ENCODE measurements around the gene APOA5. TPM values are rescaled to one million over a fixed set of nuclear protein-coding genes. Genes with fewer than 3 reads are reported as not detected.

APOA5 gene
- total and polyA plus RNA-seq, 9 of the 15 experiments (the other 6 are each of a cell fraction or from before 2014, with no cell fraction given) = not detected

GRCh38 chr11:116777056-116777455 is 14.6 kb downstream of the APOA5 start (continued):
- TF ChIP-seq TAF7 (tag; IDR thresholded peaks at IDR 0.05) (no peak), TBP (optimal IDR thresholded peaks at IDR 0.05; ENCODE audit: low read depth, low read length) (peak; percentile 63), RUNX1 (IDR thresholded peaks at IDR 0.05; ENCODE audit: low read depth) (no peak), GTF2F1 (IDR thresholded peaks at IDR 0.05; ENCODE audit: low read depth, low read length) (no peak), COPS2 (conservative IDR thresholded peaks at IDR 0.05) (no peak), SRSF7 (optimal IDR thresholded peaks at IDR 0.05; ENCODE audit: low read depth, low read length) (no peak), CEBPB (tag; IDR thresholded peaks at IDR 0.05) (peak; percentile 84)

GRCh38 chr11:116776522-116776984 is 15.1 kb downstream of the APOA5 start:
- Histone ChIP-seq H3K4me1 (replicated peaks in 1 of 2; ENCODE audit: control insufficient read depth in 2 of 2, insufficient read depth in 2 of 2, low read length in 2 of 2) (peaks cover 12 to 37% of the 10 kb centered on the region in 2 experiments; a peak in 4 of 5 replicates), H3K4me3 (no peak overlapping the region), H3K27ac (ENCODE audit: extremely low read depth, low read depth, low read length) (peak overlapping the region; percentile 31), H3K4me2 (ENCODE audit: insufficient read depth, low read length) (peak overlapping the region; percentile 14; the same call in 1 of the 2 replicates), H3K79me2 (ENCODE audit: control insufficient read depth, insufficient read depth, low read length) (peaks cover 12% of the 10 kb centered on the region), H3K9me3 (replicated peaks; ENCODE audit: control insufficient read depth, insufficient read depth, low read depth, low read length) (no peaks in the 10 kb centered on the region), H4K20me1 (replicated peaks; ENCODE audit: control insufficient read depth, insufficient read depth, low read length) (peaks cover 5% of the 10 kb centered on the region; the same call in 1 of the 2 replicates), H3K9me1 (ENCODE audit: control insufficient read depth, insufficient read depth, low read length) (peaks cover 6% of the 10 kb centered on the region), H2AFZ (ENCODE audit: low read depth, low read length) (no peak overlapping the region), H3K36me3 (ENCODE audit: control insufficient read depth, insufficient read depth, low read length) (peaks cover 54% of the 10 kb centered on the region), H3K9ac (ENCODE audit: insufficient read depth in 1 of 2, low read depth in 2 of 2, low read length in 2 of 2) (no peak overlapping the region), H3K27me3 (ENCODE audit: control insufficient read depth in 2 of 2, insufficient read depth in 2 of 2, low read length in 2 of 2) (no peaks in the 10 kb centered on the region)
- POLR2A ChIA-PET = interaction anchor here (0.6 to 2.5 kb wide), 4 partner anchors 11 to 510 kb away, joined by 3 to 15 read pairs (median 3); partner anchors contain the start of gene ZPR1
- ATAC-seq (peak; percentile 1; the same call in 1 of the 3 replicates), FAIRE-seq (no peak), DNase-seq (ENCODE audit: extremely low read depth in 1 of 4, low spot score in 3 of 4) (peak in 2 of 4 experiments; percentile 58 to 73)
- intact Hi-C loops (cut with micrococcal nuclease) = no loop called here
- in situ Hi-C loops (cut with MboI) = no loop called here
- BruUV-seq (replicated peaks) = no TSS peak
- CTCF ChIA-PET (ENCODE audit: low intra/inter-chr PET ratio) = no interaction called here
- TF ChIP-seq RBM22 (IDR thresholded peaks at IDR 0.05; ENCODE audit: low read depth, low read length, poor library complexity, severe bottlenecking) = no peak
- no peak for TF ChIP-seq ETV6 (IDR thresholded peaks at IDR 0.05; ENCODE audit: borderline replicate concordance in 1 of 2, low read depth in 2 of 2, low read length in 1 of 2)
- TF ChIP-seq ETV6 (CRISPR knock-in tag; IDR thresholded peaks at IDR 0.05; ENCODE audit: borderline replicate concordance) = no peak
- no peak for TF ChIP-seq CBX3 (IDR thresholded peaks at IDR 0.05; ENCODE audit: borderline replicate concordance in 1 of 2, low read length in 2 of 2)
- peak; percentile 81 for TF ChIP-seq SOX6 (IDR thresholded peaks at IDR 0.05)
- no peak for TF ChIP-seq AFF1 (IDR thresholded peaks at IDR 0.05; ENCODE audit: low read depth in 1 of 2, partially characterized antibody in 2 of 2)
- TF ChIP-seq SNAPC5 (CRISPR knock-in tag; IDR thresholded peaks at IDR 0.05) = no peak
- TF ChIP-seq PTBP1 (IDR thresholded peaks at IDR 0.05; ENCODE audit: low read depth, low read length) = no peak
- TF ChIP-seq ATF6 (CRISPR knock-in tag; IDR thresholded peaks at IDR 0.05) = no peak

Measured in K562 (cell line).